ENCODE results near the gene CCND1. TPM values are rescaled to one million over a fixed set of nuclear protein-coding genes. Genes with fewer than 3 reads are reported as not detected.

Gene CCND1
- polyA plus RNA-seq, 4 donors, result 6.2 to 53.8 (median 15.6) TPM

DNA sequence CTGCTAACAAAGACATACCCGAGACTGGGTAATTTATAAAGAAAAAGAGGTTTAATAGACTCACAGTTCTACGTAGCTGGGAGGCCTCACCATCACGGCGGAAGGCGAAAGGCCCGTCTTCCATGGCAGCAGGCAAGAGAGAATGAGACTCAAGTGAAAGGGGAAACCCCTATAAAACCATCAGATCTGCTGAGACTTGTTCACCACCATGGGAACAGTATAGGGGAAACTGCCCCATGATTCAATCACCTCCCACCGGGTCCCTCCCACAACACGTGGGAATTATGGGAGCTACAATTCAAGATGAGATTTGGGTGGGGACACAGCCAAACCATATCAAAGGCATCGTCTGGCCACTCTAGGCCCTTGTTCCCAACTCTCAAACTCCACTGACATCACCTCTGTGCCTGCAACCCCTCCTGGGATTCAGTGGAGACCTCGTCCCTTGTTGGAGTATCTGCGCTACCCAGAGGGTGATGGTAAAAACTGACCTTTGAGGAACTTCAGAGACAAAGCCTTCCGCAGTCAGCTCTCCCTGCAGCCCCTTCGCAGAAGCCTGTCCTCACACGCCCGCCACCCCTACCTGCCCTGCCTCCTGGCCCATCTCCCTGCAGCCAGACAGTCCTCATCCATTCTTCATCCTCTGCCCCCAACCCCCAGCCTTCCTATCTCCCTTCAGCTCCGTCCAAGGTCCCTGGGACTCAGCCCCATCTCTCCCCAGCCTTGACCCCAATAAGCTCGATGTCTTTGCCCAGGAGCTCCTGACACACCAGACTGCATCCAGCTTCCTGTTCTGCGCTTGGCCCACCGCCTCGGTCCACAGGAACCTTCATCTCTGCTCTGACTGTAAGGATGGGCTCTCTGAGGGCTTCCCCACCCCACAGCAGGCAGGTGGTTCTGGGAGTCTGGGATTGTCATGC is 15.8 kb downstream of the CCND1 start:
- no peaks in the 10 kb centered on the region for H3K27me3 ChIP-seq (ENCODE audit: control insufficient read depth in 3 of 3, insufficient read depth in 3 of 3, low read length in 3 of 3)
- peaks cover 3 to 36% (median 5%) of the 10 kb centered on the region in 3 donors for H3K36me3 ChIP-seq (ENCODE audit: control insufficient read depth in 3 of 3, insufficient read depth in 2 of 3, low read depth in 1 of 3, low read length in 3 of 3)
- no peak for FAIRE-seq
- H3K9me3 ChIP-seq (ENCODE audit: control insufficient read depth in 2 of 2, insufficient read depth in 1 of 2, low read depth in 1 of 2, low read length in 1 of 2), result no peaks in the 10 kb centered on the region
- no peak overlapping the region for H3K4me3 ChIP-seq (ENCODE audit: low read depth in 1 of 3, low read length in 3 of 3)
- WGBS, 3 donors, result 78 to 86% (median 80%) methylated on average over 20 of the region's 20 CpGs
- H3K27ac ChIP-seq (ENCODE audit: low read depth in 1 of 3, low read length in 2 of 3), result no peak overlapping the region
- peaks cover 0 to 16% (median 0%) of the 10 kb centered on the region in 3 donors for H3K4me1 ChIP-seq (ENCODE audit: control insufficient read depth in 3 of 3, insufficient read depth in 2 of 3, low read depth in 1 of 3, low read length in 2 of 3)
- no peak for DNase-seq

DNA sequence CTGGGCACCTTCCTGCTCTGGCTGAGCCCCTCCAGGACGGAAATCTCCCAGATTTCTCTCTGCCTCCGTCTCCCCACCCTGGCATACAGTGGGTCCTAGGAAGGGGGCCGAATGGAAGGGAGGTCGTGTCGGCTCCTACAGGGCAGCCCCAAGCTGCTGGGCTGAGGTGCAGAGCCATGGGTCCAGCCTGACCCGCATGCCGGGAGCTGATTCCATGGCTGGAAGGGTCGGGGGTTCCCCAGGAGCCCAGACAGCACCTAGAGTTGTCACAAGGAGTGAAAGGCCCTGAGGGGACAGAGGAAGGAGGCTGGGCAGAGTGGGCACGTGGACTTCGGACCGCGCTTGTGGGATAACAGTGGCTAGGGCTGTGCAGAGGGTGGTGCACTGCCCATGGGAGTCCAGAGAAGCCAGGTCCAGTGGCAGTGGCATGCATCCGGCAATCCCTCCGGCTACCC is 16.5 kb downstream of the CCND1 start:
- H3K27me3 ChIP-seq (ENCODE audit: control insufficient read depth in 3 of 3, insufficient read depth in 3 of 3, low read length in 3 of 3), result no peaks in the 10 kb centered on the region
- H3K36me3 ChIP-seq (ENCODE audit: control insufficient read depth in 3 of 3, insufficient read depth in 2 of 3, low read depth in 1 of 3, low read length in 3 of 3), result peaks cover 0 to 33% (median 5%) of the 10 kb centered on the region in 3 donors
- no peak for DNase-seq
- no peak for FAIRE-seq
- 80 to 90% (median 87%) methylated on average over 14 of the region's 14 CpGs for WGBS, 3 donors
- H3K9me3 ChIP-seq (ENCODE audit: control insufficient read depth in 2 of 2, insufficient read depth in 1 of 2, low read depth in 1 of 2, low read length in 1 of 2), result no peaks in the 10 kb centered on the region
- H3K27ac ChIP-seq (ENCODE audit: low read depth in 1 of 3, low read length in 2 of 3), result no peak overlapping the region
- peaks cover 0 to 16% (median 0%) of the 10 kb centered on the region in 3 donors for H3K4me1 ChIP-seq (ENCODE audit: control insufficient read depth in 3 of 3, insufficient read depth in 2 of 3, low read depth in 1 of 3, low read length in 2 of 3)
- no peak overlapping the region for H3K4me3 ChIP-seq (ENCODE audit: low read depth in 1 of 3, low read length in 3 of 3)

DNA sequence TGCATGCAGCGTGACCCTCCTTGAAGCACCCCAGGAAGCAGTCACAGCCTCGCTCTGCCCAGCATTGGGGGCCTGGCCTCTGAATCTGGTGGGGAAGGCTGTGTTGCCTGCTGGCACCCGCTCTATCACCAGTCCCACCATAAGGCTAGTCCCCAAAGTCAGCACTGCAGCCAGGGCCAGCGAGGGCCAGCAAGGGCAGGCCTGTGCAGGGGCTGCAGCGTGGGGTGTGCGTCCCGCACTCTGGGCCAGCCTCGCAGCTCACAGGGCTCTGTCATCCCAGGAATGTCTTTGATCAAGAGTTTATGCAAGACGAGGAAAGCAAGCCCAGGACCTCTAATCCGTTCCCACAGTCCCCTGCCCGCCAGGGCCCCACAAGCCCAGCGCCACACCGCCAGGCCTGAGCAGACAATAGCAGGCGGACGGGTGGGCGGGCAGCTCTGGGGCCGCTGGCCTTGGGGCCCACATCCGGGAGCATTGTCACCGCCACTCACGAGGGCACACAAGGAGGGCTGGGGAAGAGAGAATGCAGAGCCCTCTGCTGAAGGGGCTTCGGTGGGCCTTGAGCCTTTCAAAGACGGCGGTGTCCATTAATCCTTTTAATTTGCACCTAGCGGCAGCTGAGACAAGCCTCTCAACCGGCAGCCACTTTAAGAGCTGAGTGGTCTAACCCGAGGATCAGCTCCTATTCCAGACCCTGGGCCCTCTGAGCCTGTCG is 17.1 kb downstream of the CCND1 start:
- Histone ChIP-seq H3K36me3 (ENCODE audit: control insufficient read depth in 3 of 3, insufficient read depth in 2 of 3, low read depth in 1 of 3, low read length in 3 of 3) (peaks cover 0 to 34% (median 4%) of the 10 kb centered on the region in 3 donors), H3K4me1 (ENCODE audit: control insufficient read depth in 3 of 3, insufficient read depth in 2 of 3, low read depth in 1 of 3, low read length in 2 of 3) (peaks cover 0 to 16% (median 0%) of the 10 kb centered on the region in 3 donors), H3K27me3 (ENCODE audit: control insufficient read depth in 3 of 3, insufficient read depth in 3 of 3, low read length in 3 of 3) (no peaks in the 10 kb centered on the region), H3K4me3 (ENCODE audit: low read depth in 1 of 3, low read length in 3 of 3) (no peak overlapping the region), H3K27ac (ENCODE audit: low read depth in 1 of 3, low read length in 2 of 3) (no peak overlapping the region), H3K9me3 (ENCODE audit: control insufficient read depth in 2 of 2, insufficient read depth in 1 of 2, low read depth in 1 of 2, low read length in 1 of 2) (no peaks in the 10 kb centered on the region)
- FAIRE-seq, result no peak
- DNase-seq, result no peak
- WGBS, 3 donors, result 66 to 80% (median 78%) methylated on average over 26 to 27 of the region's 27 CpGs

GRCh38 chr11:69658626-69659450 is 17.9 kb downstream of the CCND1 start:
- FAIRE-seq, result no peak
- no peaks in the 10 kb centered on the region for H3K9me3 ChIP-seq (ENCODE audit: control insufficient read depth in 2 of 2, insufficient read depth in 1 of 2, low read depth in 1 of 2, low read length in 1 of 2)
- 81 to 82% (median 81%) methylated on average over 18 of the region's 18 CpGs for WGBS, 3 donors

DNA sequence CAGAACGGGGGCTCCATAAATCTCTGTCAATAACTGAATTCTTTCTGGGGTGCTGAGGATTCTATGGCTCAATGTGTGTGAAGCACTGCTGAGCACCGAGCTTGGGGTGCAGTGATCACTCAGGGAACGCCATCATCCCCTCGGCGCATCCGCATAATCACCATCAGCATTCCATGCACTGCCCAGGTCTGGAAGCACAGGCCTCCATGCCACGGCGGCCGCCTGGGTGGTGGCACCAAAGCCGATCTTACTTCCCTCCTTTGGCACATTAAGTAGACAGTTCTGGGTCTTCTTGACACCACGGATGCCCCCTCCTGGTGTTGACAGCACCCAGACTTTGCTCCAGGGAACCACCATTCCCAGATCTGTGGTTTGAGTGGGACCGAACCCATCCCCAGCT is 18.6 kb downstream of the CCND1 start:
- Histone ChIP-seq H3K9me3 (ENCODE audit: control insufficient read depth in 2 of 2, insufficient read depth in 1 of 2, low read depth in 1 of 2, low read length in 1 of 2) (no peaks in the 10 kb centered on the region), H3K4me3 (ENCODE audit: low read depth in 1 of 3, low read length in 3 of 3) (no peak overlapping the region), H3K27me3 (ENCODE audit: control insufficient read depth in 3 of 3, insufficient read depth in 3 of 3, low read length in 3 of 3) (no peaks in the 10 kb centered on the region), H3K36me3 (ENCODE audit: control insufficient read depth in 3 of 3, insufficient read depth in 2 of 3, low read depth in 1 of 3, low read length in 3 of 3) (peaks cover 0 to 34% (median under 1%) of the 10 kb centered on the region in 3 donors), H3K4me1 (ENCODE audit: control insufficient read depth in 3 of 3, insufficient read depth in 2 of 3, low read depth in 1 of 3, low read length in 2 of 3) (peaks cover 0 to 14% (median 0%) of the 10 kb centered on the region in 3 donors), H3K27ac (ENCODE audit: low read depth in 1 of 3, low read length in 2 of 3) (no peak overlapping the region)
- FAIRE-seq, result no peak
- WGBS, 3 donors, result 88 to 95% (median 91%) methylated on average over 12 of the region's 12 CpGs
- no peak for DNase-seq

More at GRCh38 chr11:69658626-69659450, 17.9 kb downstream of the CCND1 start:
- Histone ChIP-seq H3K4me3 (ENCODE audit: low read depth in 1 of 3, low read length in 3 of 3) (no peak overlapping the region), H3K27ac (ENCODE audit: low read depth in 1 of 3, low read length in 2 of 3) (no peak overlapping the region), H3K36me3 (ENCODE audit: control insufficient read depth in 3 of 3, insufficient read depth in 2 of 3, low read depth in 1 of 3, low read length in 3 of 3) (peaks cover 0 to 34% (median 0%) of the 10 kb centered on the region in 3 donors), H3K4me1 (ENCODE audit: control insufficient read depth in 3 of 3, insufficient read depth in 2 of 3, low read depth in 1 of 3, low read length in 2 of 3) (peaks cover 0 to 16% (median 0%) of the 10 kb centered on the region in 3 donors), H3K27me3 (ENCODE audit: control insufficient read depth in 3 of 3, insufficient read depth in 3 of 3, low read length in 3 of 3) (no peaks in the 10 kb centered on the region)
- DNase-seq, result no peak

DNA sequence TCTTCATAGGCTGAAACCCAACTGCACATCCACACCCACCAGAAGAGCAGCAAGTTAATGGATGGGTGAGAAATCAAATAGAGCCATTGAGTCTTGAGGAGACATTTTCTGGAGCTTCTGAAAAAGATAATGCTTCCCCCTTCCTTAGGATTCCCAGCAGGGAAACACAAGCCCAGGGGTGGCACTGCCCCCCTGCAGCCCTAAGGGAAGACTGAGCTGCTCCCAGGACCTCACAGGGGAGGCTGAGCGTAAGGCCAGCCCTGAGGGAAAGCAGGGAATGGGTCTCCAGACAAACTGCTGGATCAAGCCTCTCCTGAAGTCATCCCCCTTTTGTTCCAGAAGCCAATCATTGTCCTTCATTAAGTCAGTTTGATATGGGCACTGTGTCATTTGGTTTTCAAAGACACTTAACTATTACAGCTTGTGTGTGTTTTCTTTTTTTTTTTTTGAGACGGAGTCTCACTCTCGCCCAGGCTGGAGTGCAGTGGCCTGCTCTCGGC is 19.1 kb downstream of the CCND1 start:
- Histone ChIP-seq H3K4me1 (ENCODE audit: control insufficient read depth in 3 of 3, insufficient read depth in 2 of 3, low read depth in 1 of 3, low read length in 2 of 3) (peaks cover 0 to 9% (median 0%) of the 10 kb centered on the region in 3 donors), H3K27me3 (ENCODE audit: control insufficient read depth in 3 of 3, insufficient read depth in 3 of 3, low read length in 3 of 3) (no peaks in the 10 kb centered on the region), H3K27ac (ENCODE audit: low read depth in 1 of 3, low read length in 2 of 3) (no peak overlapping the region), H3K9me3 (ENCODE audit: control insufficient read depth in 2 of 2, insufficient read depth in 1 of 2, low read depth in 1 of 2, low read length in 1 of 2) (no peaks in the 10 kb centered on the region), H3K36me3 (ENCODE audit: control insufficient read depth in 3 of 3, insufficient read depth in 2 of 3, low read depth in 1 of 3, low read length in 3 of 3) (peaks cover 0 to 36% (median 5%) of the 10 kb centered on the region in 3 donors), H3K4me3 (ENCODE audit: low read depth in 1 of 3, low read length in 3 of 3) (no peak overlapping the region)
- WGBS, 3 donors, result 93 to 98% (median 93%) methylated on average over 4 of the region's 4 CpGs
- no peak for FAIRE-seq
- DNase-seq, result no peak

DNA sequence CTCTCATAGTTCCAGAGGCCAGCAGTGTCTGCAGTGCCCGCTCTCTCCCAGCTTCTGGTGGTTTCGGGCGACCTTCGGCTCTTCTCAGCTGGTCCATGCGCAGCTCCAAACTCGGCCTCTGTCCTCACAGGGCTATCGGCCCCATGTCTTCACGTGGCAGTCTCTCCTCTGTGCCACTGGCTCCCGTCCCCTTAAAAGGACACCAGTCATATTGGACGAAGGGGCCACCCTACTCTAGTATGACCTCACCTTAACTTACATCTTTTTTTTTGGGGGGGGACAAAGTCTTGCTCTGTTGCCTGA is 20.4 kb downstream of the CCND1 start:
- FAIRE-seq, result no peak
- 73 to 95% (median 90%) methylated on average over 10 of the region's 10 CpGs for WGBS, 3 donors

More for the DNA sequence above, 20.4 kb downstream of the CCND1 start:
- DNase-seq, result no peak
- H3K9me3 ChIP-seq (ENCODE audit: control insufficient read depth in 2 of 2, insufficient read depth in 1 of 2, low read depth in 1 of 2, low read length in 1 of 2), result no peaks in the 10 kb centered on the region
- H3K27me3 ChIP-seq (ENCODE audit: control insufficient read depth in 3 of 3, insufficient read depth in 3 of 3, low read length in 3 of 3), result no peaks in the 10 kb centered on the region
- no peak overlapping the region for H3K4me3 ChIP-seq (ENCODE audit: low read depth in 1 of 3, low read length in 3 of 3)
- peaks cover 0 to 46% (median 6%) of the 10 kb centered on the region in 3 donors for H3K36me3 ChIP-seq (ENCODE audit: control insufficient read depth in 3 of 3, insufficient read depth in 2 of 3, low read depth in 1 of 3, low read length in 3 of 3)
- H3K4me1 ChIP-seq (ENCODE audit: control insufficient read depth in 3 of 3, insufficient read depth in 2 of 3, low read depth in 1 of 3, low read length in 2 of 3), result peaks cover 0 to 5% (median 0%) of the 10 kb centered on the region in 3 donors
- H3K27ac ChIP-seq (ENCODE audit: low read depth in 1 of 3, low read length in 2 of 3), result no peak overlapping the region

Measured in small intestine (tissue), 7 donors.